H9 (cell line): ENCODE results near the gene MYO7B. TPM values are rescaled to one million over a fixed set of nuclear protein-coding genes. Genes with fewer than 3 reads are reported as not detected.

Experiments used
- DNase-seq: peaks from one replicate; pipeline ENCODE4 v3.0.0-alpha.2; 2017
- H2AFZ ChIP-seq: one replicate; pipeline ENCODE4 v1.6.1; 2013; ENCODE audit warnings: mild to moderate bottlenecking, low read length, control low read depth, moderate library complexity
- H2AK5ac ChIP-seq: 2 replicates; pipeline ENCODE4 v1.6.1; 2013; ENCODE audit warnings: low read length, control low read depth, mixed read lengths; ENCODE audit not compliant: insufficient read length
- H2BK120ac ChIP-seq: one replicate; pipeline ENCODE4 v1.6.1; 2013; ENCODE audit warnings: low read depth, mild to moderate bottlenecking, low read length, control low read depth, inconsistent platforms; ENCODE audit not compliant: poor library complexity, severe bottlenecking
- H2BK12ac ChIP-seq: 2 replicates; pipeline ENCODE4 v1.6.1; 2013; ENCODE audit warnings: low read length, control low read depth, mixed read lengths, low read depth; ENCODE audit not compliant: insufficient read length
- H2BK15ac ChIP-seq: 2 replicates; pipeline ENCODE4 v1.6.1; 2013; ENCODE audit warnings: low read depth, low read length, control low read depth
- H2BK20ac ChIP-seq: one replicate; pipeline ENCODE4 v1.6.1; 2013; ENCODE audit warnings: low read depth, mild to moderate bottlenecking, low read length, control low read depth, inconsistent platforms; ENCODE audit not compliant: poor library complexity, severe bottlenecking
- H2BK5ac ChIP-seq: 2 replicates; pipeline ENCODE4 v1.6.1; 2013; ENCODE audit warnings: low read length, control low read depth, mixed read lengths; ENCODE audit not compliant: insufficient read length
- H3K14ac ChIP-seq: 2 replicates; pipeline ENCODE4 v1.6.1; 2013; ENCODE audit warnings: low read length, control low read depth; ENCODE audit not compliant: insufficient read depth
- H3K18ac ChIP-seq: 2 replicates; pipeline ENCODE4 v1.6.1; 2013; ENCODE audit warnings: low read depth, mild to moderate bottlenecking, mixed read lengths, low read length, control low read depth; ENCODE audit not compliant: insufficient read length
- H3K23ac ChIP-seq: 2 replicates; pipeline ENCODE4 v1.6.1; 2013; ENCODE audit warnings: low read length, control low read depth, mixed read lengths, low read depth; ENCODE audit not compliant: insufficient read length
- H3K23me2 ChIP-seq: 2 replicates; pipeline ENCODE4 v1.6.1; 2013; ENCODE audit warnings: low read depth, mild to moderate bottlenecking, mixed read lengths, low read length, control low read depth; ENCODE audit not compliant: insufficient read length, poor library complexity, severe bottlenecking
- H3K27ac ChIP-seq: 2 replicates; pipeline ENCODE4 v1.5.1; 2013; ENCODE audit warnings: low read length, control low read depth, mixed read lengths, low read depth; ENCODE audit not compliant: insufficient read length
- H3K27me3 ChIP-seq: 2 replicates; pipeline ENCODE4 v1.6.1; 2013; ENCODE audit warnings: low read length, control low read depth, inconsistent platforms; ENCODE audit not compliant: insufficient read depth
- H3K4ac ChIP-seq: 2 replicates; pipeline ENCODE4 v1.6.1; 2013; ENCODE audit warnings: low read depth, mild to moderate bottlenecking, control low read depth, inconsistent platforms, low read length, moderate library complexity
- H3K4me1 ChIP-seq: 2 replicates; pipeline ENCODE4 v1.6.1; 2013; ENCODE audit warnings: low read length, control low read depth, inconsistent platforms; ENCODE audit not compliant: insufficient read depth
- H3K4me2 ChIP-seq: 2 replicates; pipeline ENCODE4 v1.6.1; 2013; ENCODE audit warnings: low read length, control low read depth, mixed read lengths; ENCODE audit not compliant: insufficient read length, insufficient read depth
- H3K56ac ChIP-seq: 2 replicates; pipeline ENCODE4 v1.6.1; 2013; ENCODE audit warnings: low read depth, mild to moderate bottlenecking, mixed read lengths, low read length, control low read depth; ENCODE audit not compliant: insufficient read length
- H3K79me1 ChIP-seq: 2 replicates; pipeline ENCODE4 v1.6.1; 2013; ENCODE audit warnings: low read depth, mild to moderate bottlenecking, moderate library complexity, low read length, control low read depth, inconsistent platforms; ENCODE audit not compliant: insufficient read depth, poor library complexity, severe bottlenecking
- H3K79me2 ChIP-seq: 2 replicates; pipeline ENCODE4 v1.6.1; 2013; ENCODE audit warnings: low read length, control low read depth, inconsistent platforms; ENCODE audit not compliant: insufficient read depth
- H3K9ac ChIP-seq: 2 replicates; pipeline ENCODE4 v1.6.1; 2013; ENCODE audit warnings: low read length, control low read depth, mixed read lengths; ENCODE audit not compliant: insufficient read length; ENCODE audit errors: extremely low read depth
- H3K9me3 ChIP-seq: one replicate; pipeline ENCODE4 v1.6.1; 2013; ENCODE audit warnings: low read depth, low read length, inconsistent platforms; ENCODE audit not compliant: control insufficient read depth
- H3T11ph ChIP-seq: one replicate; pipeline ENCODE4 v1.6.1; 2013; ENCODE audit warnings: mild to moderate bottlenecking, low read length, control low read depth, inconsistent platforms
- H4K20me1 ChIP-seq: one replicate; pipeline ENCODE4 v1.6.1; 2013; ENCODE audit not compliant: control insufficient read depth, insufficient read length, insufficient read depth
- H4K5ac ChIP-seq: 2 replicates; pipeline ENCODE4 v1.6.1; 2013; ENCODE audit warnings: low read depth, mild to moderate bottlenecking, mixed read lengths, low read length, control low read depth; ENCODE audit not compliant: insufficient read length
- H4K8ac ChIP-seq: replicated peaks from 2 replicates; pipeline ENCODE4 v1.6.1; 2013; ENCODE audit warnings: low read length, control low read depth, mixed read lengths, low read depth; ENCODE audit not compliant: insufficient read length
- H4K91ac ChIP-seq: 2 replicates; pipeline ENCODE4 v1.6.1; 2013; ENCODE audit warnings: low read depth, mild to moderate bottlenecking, moderate library complexity, mixed read lengths, low read length, control low read depth; ENCODE audit not compliant: insufficient read length
- H3K27ac Mint-ChIP-seq, 3 experiments: 2 replicates in 2 of 3; 3 replicates in 1 of 3; pipeline ENCODE4 v1.8.0; 2020 to 2021; ENCODE audit warnings: mixed read lengths in 3 of 3, mild to moderate bottlenecking in 1 of 3, moderate library complexity in 1 of 3
- H3K27me3 Mint-ChIP-seq: 2 replicates; pipeline ENCODE4 v1.8.0; 2021; ENCODE audit warnings: low read depth, mild to moderate bottlenecking, moderate library complexity, mixed read lengths
- H3K36me3 Mint-ChIP-seq, 3 experiments: 2 replicates in 2 of 3; 3 replicates in 1 of 3; pipeline ENCODE4 v1.8.0; 2020 to 2021; ENCODE audit warnings: low read depth in 3 of 3, mixed read lengths in 3 of 3; ENCODE audit not compliant: insufficient read depth in 1 of 3
- H3K4me1 Mint-ChIP-seq, 2 experiments: 2 replicates each; pipeline ENCODE4 v1.8.0; 2020; ENCODE audit warnings: mixed read lengths in 2 of 2
- H3K4me3 Mint-ChIP-seq, 2 experiments: 2 replicates in 1 of 2; 3 replicates in 1 of 2; pipeline ENCODE4 v1.8.0; 2020 to 2021; ENCODE audit warnings: mild to moderate bottlenecking in 2 of 2, mixed read lengths in 2 of 2, moderate library complexity in 1 of 2
- H3K9me3 Mint-ChIP-seq, 2 experiments: 2 replicates in 1 of 2; 3 replicates in 1 of 2; pipeline ENCODE4 v1.8.0; 2020; ENCODE audit warnings: mild to moderate bottlenecking in 2 of 2, mixed read lengths in 2 of 2, moderate library complexity in 1 of 2
- WGBS: extraction: QIAGEN DNeasy Blood & Tissue Kit; methylation state at CpG from one replicate; pipeline ENCODE4 v1.1.7; 2013; ENCODE audit warnings: missing lambda C conversion rate, low lambda C conversion rate, mixed read lengths; ENCODE audit not compliant: insufficient read length; ENCODE audit errors: extremely low coverage; 5-methylcytosine and 5-hydroxymethylcytosine counted together
- total RNA-seq: library from RNA; stranded (reverse); gene quantifications from 2 replicates; pipeline ENCODE4 v1.2.1, GENCODE V29; 2021
- TF ChIP-seq, protein P1 (sequence below): fragments of 200-600 bp; sonication (generic); conservative IDR thresholded peaks from 3 replicates; pipeline ENCODE4 v1.8.0; 2021; ENCODE audit warnings: antibody characterized with exemption, mild to moderate bottlenecking

MYO7B gene
- total RNA-seq, 1 experiment from 2014 or later = not detected

GRCh38 chr2:127604986-127605385, 69.5 kb downstream of the MYO7B start:
- H3T11ph ChIP-seq = no peak overlapping the region
- no peak for DNase-seq
- no peaks in the 10 kb centered on the region for H4K20me1 ChIP-seq
- H3K9me3 ChIP-seq = no peaks in the 10 kb centered on the region
- no peak overlapping the region for H3K27ac ChIP-seq
- H3K27me3 ChIP-seq = no peaks in the 10 kb centered on the region
- no peak overlapping the region for H2BK20ac ChIP-seq
- no peaks in the 10 kb centered on the region for H3K79me1 ChIP-seq
- no peak overlapping the region for H3K4me2 ChIP-seq
- no peak overlapping the region for H3K9ac ChIP-seq
- no peak overlapping the region for H3K18ac ChIP-seq
- H3K14ac ChIP-seq = no peak overlapping the region
- no peak overlapping the region for H2BK120ac ChIP-seq
- H3K4ac ChIP-seq = no peak overlapping the region
- no peak overlapping the region for H3K23ac ChIP-seq
- H2AK5ac ChIP-seq = no peak overlapping the region
- no peaks in the 10 kb centered on the region for H3K36me3 Mint-ChIP-seq
- no peak overlapping the region for H3K27ac Mint-ChIP-seq
- H3K56ac ChIP-seq = no peak overlapping the region
- no peaks in the 10 kb centered on the region for H3K79me2 ChIP-seq
- no peak overlapping the region for H4K8ac ChIP-seq
- H3K9me3 Mint-ChIP-seq = no peaks in the 10 kb centered on the region; a peak in 2 of 5 replicates
- H3K27me3 Mint-ChIP-seq = no peaks in the 10 kb centered on the region
- H4K5ac ChIP-seq = no peak overlapping the region
- H2BK5ac ChIP-seq = no peak overlapping the region
- no peak overlapping the region for H2BK12ac ChIP-seq
- H2BK15ac ChIP-seq = no peak overlapping the region
- H4K91ac ChIP-seq = no peak overlapping the region
- H3K4me3 Mint-ChIP-seq = no peak overlapping the region
- H3K23me2 ChIP-seq = no peaks in the 10 kb centered on the region
- no CpG with 5 or more reads among the region's 8 CpGs for WGBS
- no peaks in the 10 kb centered on the region for H3K4me1 ChIP-seq
- TF ChIP-seq, protein P1, sequence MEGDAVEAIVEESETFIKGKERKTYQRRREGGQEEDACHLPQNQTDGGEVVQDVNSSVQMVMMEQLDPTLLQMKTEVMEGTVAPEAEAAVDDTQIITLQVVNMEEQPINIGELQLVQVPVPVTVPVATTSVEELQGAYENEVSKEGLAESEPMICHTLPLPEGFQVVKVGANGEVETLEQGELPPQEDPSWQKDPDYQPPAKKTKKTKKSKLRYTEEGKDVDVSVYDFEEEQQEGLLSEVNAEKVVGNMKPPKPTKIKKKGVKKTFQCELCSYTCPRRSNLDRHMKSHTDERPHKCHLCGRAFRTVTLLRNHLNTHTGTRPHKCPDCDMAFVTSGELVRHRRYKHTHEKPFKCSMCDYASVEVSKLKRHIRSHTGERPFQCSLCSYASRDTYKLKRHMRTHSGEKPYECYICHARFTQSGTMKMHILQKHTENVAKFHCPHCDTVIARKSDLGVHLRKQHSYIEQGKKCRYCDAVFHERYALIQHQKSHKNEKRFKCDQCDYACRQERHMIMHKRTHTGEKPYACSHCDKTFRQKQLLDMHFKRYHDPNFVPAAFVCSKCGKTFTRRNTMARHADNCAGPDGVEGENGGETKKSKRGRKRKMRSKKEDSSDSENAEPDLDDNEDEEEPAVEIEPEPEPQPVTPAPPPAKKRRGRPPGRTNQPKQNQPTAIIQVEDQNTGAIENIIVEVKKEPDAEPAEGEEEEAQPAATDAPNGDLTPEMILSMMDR = no peak
- no peaks in the 10 kb centered on the region for H3K4me1 Mint-ChIP-seq
- H2AFZ ChIP-seq = no peak overlapping the region
